ENCODE data around the gene ZNF217. TPM values are rescaled to one million over a fixed set of nuclear protein-coding genes. Genes with fewer than 3 reads are reported as not detected.

ZNF217 gene
- polyA plus RNA-seq, 1 donor from 2014 or later = 1.9 TPM

GRCh38 chr20:53517146-53517545, 76.5 kb downstream of the ZNF217 start:
- H3F3A ChIP-seq (ENCODE audit: insufficient read depth, low read length, poor library complexity, severe bottlenecking) = no peaks in the 10 kb centered on the region
- no peak overlapping the region for H2AFZ ChIP-seq (ENCODE audit: low read depth, low read length)
- no peaks in the 10 kb centered on the region for H3K79me2 ChIP-seq (replicated peaks; ENCODE audit: insufficient read depth, low read length)
- no peak overlapping the region for H3K4me2 ChIP-seq (ENCODE audit: low read length)
- H3K4me3 ChIP-seq (ENCODE audit: low read length) = no peak overlapping the region
- H3K27ac ChIP-seq (ENCODE audit: low read length) = no peak overlapping the region
- no peaks in the 10 kb centered on the region for H4K20me1 ChIP-seq (ENCODE audit: insufficient read depth)
- no peak overlapping the region for H3K9ac ChIP-seq (ENCODE audit: low read length)
- H3K9me2 ChIP-seq (ENCODE audit: insufficient read depth, low read length) = no peaks in the 10 kb centered on the region
- TF ChIP-seq RAD21 (conservative IDR thresholded peaks at IDR 0.05) (no peak), TAF1 (IDR thresholded peaks at IDR 0.05; ENCODE audit: low read depth) (no peak), EZH2 (IDR thresholded peaks at IDR 0.05; ENCODE audit: borderline replicate concordance, insufficient read depth, low read length, poor library complexity, severe bottlenecking) (no peak), POLR2AphosphoS5 (IDR thresholded peaks at IDR 0.05) (no peak), CTCF (IDR thresholded peaks at IDR 0.05; ENCODE audit: poor library complexity, severe bottlenecking) (no peak), EP300 (conservative IDR thresholded peaks at IDR 0.05; ENCODE audit: poor library complexity, severe bottlenecking) (no peak), SMC3 (conservative IDR thresholded peaks at IDR 0.05; ENCODE audit: poor library complexity) (no peak), MXI1 (conservative IDR thresholded peaks at IDR 0.05; ENCODE audit: poor library complexity, severe bottlenecking) (no peak)
- TF ChIP-seq, protein P1, sequence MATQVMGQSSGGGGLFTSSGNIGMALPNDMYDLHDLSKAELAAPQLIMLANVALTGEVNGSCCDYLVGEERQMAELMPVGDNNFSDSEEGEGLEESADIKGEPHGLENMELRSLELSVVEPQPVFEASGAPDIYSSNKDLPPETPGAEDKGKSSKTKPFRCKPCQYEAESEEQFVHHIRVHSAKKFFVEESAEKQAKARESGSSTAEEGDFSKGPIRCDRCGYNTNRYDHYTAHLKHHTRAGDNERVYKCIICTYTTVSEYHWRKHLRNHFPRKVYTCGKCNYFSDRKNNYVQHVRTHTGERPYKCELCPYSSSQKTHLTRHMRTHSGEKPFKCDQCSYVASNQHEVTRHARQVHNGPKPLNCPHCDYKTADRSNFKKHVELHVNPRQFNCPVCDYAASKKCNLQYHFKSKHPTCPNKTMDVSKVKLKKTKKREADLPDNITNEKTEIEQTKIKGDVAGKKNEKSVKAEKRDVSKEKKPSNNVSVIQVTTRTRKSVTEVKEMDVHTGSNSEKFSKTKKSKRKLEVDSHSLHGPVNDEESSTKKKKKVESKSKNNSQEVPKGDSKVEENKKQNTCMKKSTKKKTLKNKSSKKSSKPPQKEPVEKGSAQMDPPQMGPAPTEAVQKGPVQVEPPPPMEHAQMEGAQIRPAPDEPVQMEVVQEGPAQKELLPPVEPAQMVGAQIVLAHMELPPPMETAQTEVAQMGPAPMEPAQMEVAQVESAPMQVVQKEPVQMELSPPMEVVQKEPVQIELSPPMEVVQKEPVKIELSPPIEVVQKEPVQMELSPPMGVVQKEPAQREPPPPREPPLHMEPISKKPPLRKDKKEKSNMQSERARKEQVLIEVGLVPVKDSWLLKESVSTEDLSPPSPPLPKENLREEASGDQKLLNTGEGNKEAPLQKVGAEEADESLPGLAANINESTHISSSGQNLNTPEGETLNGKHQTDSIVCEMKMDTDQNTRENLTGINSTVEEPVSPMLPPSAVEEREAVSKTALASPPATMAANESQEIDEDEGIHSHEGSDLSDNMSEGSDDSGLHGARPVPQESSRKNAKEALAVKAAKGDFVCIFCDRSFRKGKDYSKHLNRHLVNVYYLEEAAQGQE (IDR thresholded peaks at IDR 0.05; ENCODE audit: borderline replicate concordance) = no peak
- no peaks in the 10 kb centered on the region for H3K9me3 ChIP-seq (ENCODE audit: low read length)
- no peaks in the 10 kb centered on the region for H3K36me3 ChIP-seq (ENCODE audit: insufficient read depth, low read length)
- H3K27me3 ChIP-seq (ENCODE audit: insufficient read depth, low read depth, low read length) = no peaks in the 10 kb centered on the region

Small RNA genes lying within 50 kb of the gene (small RNA-seq; reads per million reads assigned to genes)
- 0 to 1.2 (median 0) reads per million in 3 experiments for gene RF00019
